Activated CD4-positive, CD25-positive, alpha-beta regulatory T cell treated with anti-CD3 and anti-CD28 coated beads, Interleukin-2, amount 50 U/mL, for 72 hours (primary cell): ENCODE data around the gene GBP2.

ENCODE experiments used
- DNase-seq: peaks from one replicate; pipeline ENCODE4 v3.0.0; 2021

GBP2 gene

DNA sequence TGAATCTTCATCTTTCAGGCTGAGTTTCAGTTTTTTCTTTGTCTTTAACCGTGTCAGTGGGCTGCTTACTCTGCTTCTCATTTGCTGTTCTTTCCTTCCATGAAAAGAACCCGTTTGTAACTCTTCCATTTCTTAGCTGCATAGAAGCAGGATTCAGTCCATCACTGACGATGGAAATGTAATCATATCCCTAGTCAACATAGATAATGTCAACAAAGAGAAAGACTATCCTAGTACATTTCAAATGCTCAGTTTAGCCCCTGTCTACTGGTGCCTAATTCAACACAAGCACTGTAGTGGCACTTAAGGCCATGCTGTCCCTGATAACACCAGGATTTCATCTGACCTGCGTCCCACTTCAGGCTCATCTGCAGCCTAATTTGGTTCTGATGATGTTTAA is 61.3 kb downstream of the GBP2 start:
- DNase-seq, result no peak

DNA sequence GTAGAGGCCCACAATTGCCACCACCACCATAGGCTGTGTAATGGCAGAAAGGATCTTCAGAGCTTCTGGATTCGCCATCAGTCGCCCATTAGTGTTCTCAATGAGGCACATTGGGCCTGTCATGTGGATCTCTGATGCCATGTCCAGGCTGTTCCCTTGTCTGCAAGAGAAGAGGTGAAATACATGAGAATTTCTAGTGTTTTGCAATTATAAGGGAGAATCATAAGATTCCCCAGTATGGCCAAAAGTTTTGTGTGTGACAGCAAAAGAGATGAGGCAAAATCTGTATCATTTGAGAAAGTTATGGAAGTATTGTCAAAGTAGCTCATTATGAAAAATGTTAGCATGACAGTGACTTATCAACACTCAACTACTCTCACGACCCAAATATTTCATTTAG is 62.8 kb downstream of the GBP2 start:
- DNase-seq, result no peak

DNA sequence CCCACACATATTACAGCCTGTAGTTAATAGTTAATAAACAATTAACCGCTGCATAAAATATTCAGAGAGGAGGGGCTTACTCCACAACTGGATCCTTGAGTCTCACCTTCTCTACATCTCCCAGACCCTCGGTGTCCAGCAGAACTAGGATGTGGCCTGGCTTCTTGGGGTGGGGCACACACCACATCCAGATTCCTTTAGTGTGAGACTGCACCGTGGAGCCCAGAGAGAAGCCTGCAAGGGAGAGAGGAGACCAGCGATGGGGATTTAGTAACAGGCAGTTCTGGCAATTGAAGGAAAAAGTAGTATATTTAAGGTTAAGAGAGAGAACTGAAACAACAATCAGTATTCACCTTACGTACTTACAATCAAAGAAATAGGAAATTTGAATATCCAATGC is 65.8 kb downstream of the GBP2 start:
- no peak for DNase-seq
